HAP-1 (cell line): ENCODE data around the gene PROKR2.

ENCODE experiments used
- DNase-seq, 2 experiments: peaks; one replicate each; pipeline ENCODE4 v3.0.0-alpha.2; 2016 to 2020; ENCODE audit warnings: low spot score in 2 of 2
- H3K27me3 ChIP-seq: fragments of 250-450 bp; sonication (Bioruptor Pico); 2 replicates; pipeline ENCODE4 v1.5.1; 2020; ENCODE audit warnings: low read depth, mild to moderate bottlenecking, moderate library complexity
- H3K36me3 ChIP-seq: fragments of 250-450 bp; sonication (Bioruptor Pico); replicated peaks from 2 replicates; pipeline ENCODE4 v1.5.1; 2020; ENCODE audit warnings: mild to moderate bottlenecking
- H3K4me1 ChIP-seq: fragments of 250-450 bp; sonication (Bioruptor Pico); 2 replicates; pipeline ENCODE4 v1.5.1; 2020; ENCODE audit warnings: mild to moderate bottlenecking
- H3K4me3 ChIP-seq: fragments of 250-450 bp; sonication (Bioruptor Pico); 2 replicates; pipeline ENCODE4 v1.5.1; 2020; ENCODE audit warnings: mild to moderate bottlenecking, moderate library complexity
- H3K9me3 ChIP-seq: fragments of 250-450 bp; sonication (Bioruptor Pico); 2 replicates; pipeline ENCODE4 v1.5.1; 2020; ENCODE audit warnings: mild to moderate bottlenecking, moderate library complexity
- in situ Hi-C: fragments of 300-500 bp; cut with MboI; formaldehyde crosslinking; loops from 3 replicates; pipeline ENCODE4 v1.14.3; 2020; ENCODE audit warnings: low sequenced_read_pairs, inconsistent platforms, mixed read lengths

The PROKR2 gene

DNA sequence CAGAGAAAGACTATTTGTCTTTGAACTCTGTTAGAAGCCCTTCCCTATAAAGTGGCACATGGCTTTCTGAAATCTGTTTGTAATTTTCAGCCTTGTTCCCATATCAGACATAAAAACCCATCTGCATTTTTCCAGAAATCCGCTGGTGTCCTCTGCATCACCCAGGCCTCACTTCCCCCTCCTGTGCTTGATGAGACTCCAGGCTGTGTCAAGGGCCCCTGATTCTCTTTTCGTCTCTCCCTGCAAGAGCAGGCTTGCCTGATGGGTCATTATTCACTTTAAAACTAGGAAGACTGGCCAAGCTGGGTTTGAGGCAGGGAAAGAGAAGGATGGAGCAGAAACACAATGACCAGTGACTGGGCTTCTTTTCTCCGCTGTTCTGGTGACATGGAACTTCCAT, 10.6 kb upstream of the PROKR2 start:
- no peak overlapping the region for H3K4me3 ChIP-seq
- in situ Hi-C loops: no loop called here

DNA sequence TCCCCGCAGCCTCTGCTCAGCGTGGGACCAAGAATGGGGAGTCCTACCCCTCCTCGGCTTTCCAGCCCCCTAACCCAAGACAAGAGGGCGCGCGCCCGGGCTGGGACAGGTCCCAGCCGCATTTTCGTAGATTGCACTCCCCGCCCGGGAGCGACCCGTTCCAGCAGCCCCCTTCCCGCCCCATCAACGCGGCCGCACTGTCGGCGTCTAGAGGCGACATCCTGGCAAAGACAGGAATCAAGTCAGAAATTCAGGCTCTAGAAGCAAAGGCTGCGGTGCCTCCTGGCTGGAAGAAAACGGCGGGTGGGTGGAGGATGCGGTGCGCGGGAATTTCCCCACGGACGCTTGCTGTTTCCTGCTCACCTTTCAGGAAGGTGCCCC, 957 bp downstream of the PROKR2 start:
- peaks cover 7% of the 10 kb centered on the region; the same call in 1 of the 2 replicates for H3K27me3 ChIP-seq
- no peaks in the 10 kb centered on the region for H3K36me3 ChIP-seq
- in situ Hi-C loops: no loop called here
- no peak for DNase-seq
- H3K4me3 ChIP-seq: no peak overlapping the region
- H3K4me1 ChIP-seq: no peaks in the 10 kb centered on the region
- no peaks in the 10 kb centered on the region for H3K9me3 ChIP-seq

More for the DNA sequence above, 10.6 kb upstream of the PROKR2 start:
- Histone ChIP-seq H3K27me3 (no peaks in the 10 kb centered on the region), H3K4me1 (no peaks in the 10 kb centered on the region), H3K9me3 (no peaks in the 10 kb centered on the region), H3K36me3 (no peaks in the 10 kb centered on the region)
- no peak for DNase-seq

DNA sequence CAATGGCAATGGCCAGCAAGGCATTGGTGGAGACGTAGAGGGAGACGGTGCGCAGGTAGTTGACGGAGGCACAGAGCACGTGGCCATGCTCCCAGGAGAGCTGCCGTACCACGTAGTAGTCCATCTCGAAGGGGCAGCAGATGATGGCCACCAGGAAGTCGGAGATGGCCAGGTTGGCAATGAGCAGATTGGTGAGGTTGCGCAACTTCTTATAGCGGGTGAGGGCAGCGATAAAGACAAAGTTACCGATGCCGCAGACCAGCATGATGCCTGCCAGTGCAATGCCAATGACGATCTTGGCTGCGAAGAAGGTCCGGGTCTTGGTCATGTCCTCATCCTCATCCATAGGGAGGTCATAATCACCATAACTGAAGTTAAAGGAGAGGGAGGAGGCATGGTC, 2.8 kb downstream of the PROKR2 start:
- peaks cover 7% of the 10 kb centered on the region; the same call in 1 of the 2 replicates for H3K27me3 ChIP-seq
- H3K4me3 ChIP-seq: no peak overlapping the region
- H3K36me3 ChIP-seq: no peaks in the 10 kb centered on the region
- DNase-seq: no peak
- H3K4me1 ChIP-seq: no peaks in the 10 kb centered on the region
- in situ Hi-C loops: no loop called here
- H3K9me3 ChIP-seq: no peaks in the 10 kb centered on the region

DNA sequence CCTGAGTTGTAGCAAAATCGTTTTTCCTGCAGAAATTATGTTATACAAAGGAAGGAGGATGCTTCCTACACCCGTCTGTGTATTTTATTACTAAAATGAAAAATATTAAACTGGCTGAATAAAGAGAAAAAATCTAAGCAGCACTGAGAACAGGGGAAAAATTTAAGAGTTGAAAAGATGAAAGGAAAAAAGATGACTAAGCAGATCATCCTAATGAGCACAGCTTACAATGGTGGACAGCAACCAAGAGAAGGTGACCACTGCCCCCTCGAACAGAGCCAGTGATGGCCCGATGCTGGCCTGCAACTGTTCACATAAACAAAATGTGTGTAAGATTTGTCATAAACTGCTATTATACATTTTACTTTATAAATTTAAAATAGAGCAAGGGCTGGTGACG, 4.2 kb downstream of the PROKR2 start:
- H3K36me3 ChIP-seq: no peaks in the 10 kb centered on the region
- H3K27me3 ChIP-seq: peaks cover 7% of the 10 kb centered on the region; the same call in 1 of the 2 replicates
- H3K4me1 ChIP-seq: no peaks in the 10 kb centered on the region
- in situ Hi-C loops: no loop called here
- H3K9me3 ChIP-seq: no peaks in the 10 kb centered on the region
- no peak for DNase-seq
- no peak overlapping the region for H3K4me3 ChIP-seq

DNA sequence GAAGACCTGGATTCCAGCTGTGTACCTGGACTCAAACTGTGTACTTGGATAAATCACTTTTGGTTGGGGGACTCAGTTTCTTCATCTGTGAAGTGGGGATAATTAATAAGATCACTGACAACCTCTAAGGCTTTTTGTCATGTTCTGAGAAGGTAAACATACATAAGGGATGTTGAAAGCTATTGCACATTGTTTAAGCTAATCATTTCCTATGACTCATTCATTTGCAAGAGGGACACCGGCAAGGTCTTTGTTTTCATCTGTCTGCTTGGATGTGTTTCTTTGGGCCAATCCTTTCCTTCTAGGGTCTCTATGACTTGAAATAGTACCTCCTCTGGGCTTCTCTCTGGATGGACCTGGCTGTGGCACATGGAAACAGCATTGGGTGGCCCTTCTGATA, 6.8 kb downstream of the PROKR2 start:
- no peak for DNase-seq
- in situ Hi-C loops: no loop called here
- Histone ChIP-seq H3K27me3 (no peaks in the 10 kb centered on the region), H3K4me3 (no peak overlapping the region), H3K4me1 (no peaks in the 10 kb centered on the region), H3K9me3 (no peaks in the 10 kb centered on the region), H3K36me3 (no peaks in the 10 kb centered on the region)

DNA sequence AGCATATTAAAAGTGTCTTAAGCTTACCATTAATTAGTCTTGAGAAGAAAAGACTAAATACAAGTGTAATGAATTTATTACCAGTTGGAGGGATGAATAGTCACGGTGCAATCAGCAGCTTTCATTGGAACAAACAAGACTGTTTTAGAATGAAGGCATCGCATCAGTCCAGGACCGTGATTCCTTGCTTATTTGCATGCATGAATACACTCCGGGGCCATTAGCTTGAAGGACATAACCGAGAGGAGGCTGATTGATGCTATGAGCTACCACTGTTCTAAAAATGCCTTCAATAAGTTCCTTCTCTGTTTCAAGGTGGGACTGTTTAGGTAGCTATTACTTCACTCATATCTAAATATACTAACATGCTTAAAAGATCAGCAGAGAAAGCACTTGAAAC, 17.9 kb downstream of the PROKR2 start:
- DNase-seq: no peak
- in situ Hi-C loops: no loop called here
- no peaks in the 10 kb centered on the region for H3K4me1 ChIP-seq
- H3K9me3 ChIP-seq: no peaks in the 10 kb centered on the region
- no peaks in the 10 kb centered on the region for H3K27me3 ChIP-seq
- no peak overlapping the region for H3K4me3 ChIP-seq
- no peaks in the 10 kb centered on the region for H3K36me3 ChIP-seq

DNA sequence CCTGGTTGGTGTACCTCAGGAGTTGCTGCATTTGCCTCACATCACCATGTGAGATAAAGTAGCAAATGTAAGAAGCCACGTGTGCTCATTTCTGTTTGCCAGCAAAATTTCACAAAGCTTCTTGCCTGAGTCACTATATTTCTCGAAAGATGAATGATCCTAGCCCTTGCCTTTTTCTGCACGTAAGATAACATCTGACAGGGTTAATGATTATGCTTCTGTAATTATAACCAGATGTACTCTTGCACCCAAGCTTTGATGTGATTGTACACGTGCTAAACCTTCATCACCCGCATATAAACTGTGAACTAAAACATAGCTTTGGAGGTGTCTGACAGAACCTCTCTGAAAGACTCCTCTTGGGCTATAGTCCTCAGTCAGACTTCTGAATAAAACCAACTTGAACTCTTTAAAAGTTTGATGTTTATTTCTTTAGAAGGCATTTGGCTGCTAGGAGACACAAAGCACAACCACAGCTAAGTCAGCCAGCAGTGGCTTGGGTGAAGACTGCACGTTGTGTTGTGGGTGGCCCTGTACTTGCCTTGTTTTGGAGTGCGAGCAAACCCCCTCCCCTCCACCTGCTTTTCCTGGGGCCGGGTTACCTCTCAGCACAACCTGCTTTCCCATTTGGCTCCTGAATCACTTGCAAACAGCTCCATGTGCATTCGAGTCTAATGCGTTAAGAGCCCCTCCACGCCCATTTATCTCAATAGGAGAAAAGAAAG, 19.3 kb downstream of the PROKR2 start:
- Histone ChIP-seq H3K27me3 (no peaks in the 10 kb centered on the region), H3K9me3 (no peaks in the 10 kb centered on the region), H3K4me3 (no peak overlapping the region), H3K4me1 (no peaks in the 10 kb centered on the region), H3K36me3 (no peaks in the 10 kb centered on the region)
- in situ Hi-C loops: no loop called here
- DNase-seq: no peak

DNA sequence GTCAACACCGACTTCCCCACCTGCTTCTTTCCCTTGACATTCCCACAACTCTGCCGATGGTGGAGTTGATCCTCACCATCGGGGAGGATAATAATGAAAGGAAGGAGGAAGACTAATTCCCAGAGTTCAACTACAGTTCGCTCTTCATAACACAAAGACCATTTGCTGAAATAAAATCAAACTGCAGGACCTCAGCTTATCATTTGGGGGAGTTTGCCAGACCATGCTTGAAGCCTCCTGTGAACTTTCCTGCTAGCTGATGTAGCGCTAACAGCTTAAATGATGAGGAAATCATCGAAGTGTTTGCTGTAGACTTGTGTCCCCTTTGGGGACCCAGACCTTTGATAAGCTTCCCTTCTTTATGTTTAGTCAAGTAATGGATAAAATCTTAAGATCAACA, 26.2 kb downstream of the PROKR2 start:
- Histone ChIP-seq H3K4me1 (no peaks in the 10 kb centered on the region), H3K36me3 (no peaks in the 10 kb centered on the region), H3K9me3 (no peaks in the 10 kb centered on the region), H3K27me3 (no peaks in the 10 kb centered on the region), H3K4me3 (no peak overlapping the region)
- DNase-seq: no peak
- in situ Hi-C loops: no loop called here

DNA sequence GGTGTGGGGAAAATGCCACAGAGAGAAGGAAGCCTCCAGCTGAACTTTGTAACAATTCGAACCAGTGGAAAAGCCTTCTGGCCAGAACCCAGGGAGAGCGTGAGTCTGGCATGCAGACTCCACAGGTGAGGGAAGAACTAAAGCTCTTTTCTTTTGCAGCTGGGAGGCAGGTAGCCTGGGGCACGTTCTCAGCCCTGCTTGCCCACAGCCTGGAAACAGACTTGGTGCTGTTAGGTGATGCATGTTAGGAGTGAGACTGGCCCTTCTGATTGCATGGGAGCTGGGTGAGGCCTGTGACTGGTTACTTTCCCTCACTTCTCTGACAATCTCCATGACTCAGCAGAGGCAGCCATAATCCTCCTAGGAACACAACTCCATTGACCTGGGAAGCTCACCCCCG, 34.2 kb downstream of the PROKR2 start:
- no peaks in the 10 kb centered on the region for H3K36me3 ChIP-seq
- H3K4me3 ChIP-seq: no peak overlapping the region
- H3K9me3 ChIP-seq: no peaks in the 10 kb centered on the region
- H3K4me1 ChIP-seq: no peaks in the 10 kb centered on the region
- in situ Hi-C loops: no loop called here
- H3K27me3 ChIP-seq: no peaks in the 10 kb centered on the region
- DNase-seq: no peak

DNA sequence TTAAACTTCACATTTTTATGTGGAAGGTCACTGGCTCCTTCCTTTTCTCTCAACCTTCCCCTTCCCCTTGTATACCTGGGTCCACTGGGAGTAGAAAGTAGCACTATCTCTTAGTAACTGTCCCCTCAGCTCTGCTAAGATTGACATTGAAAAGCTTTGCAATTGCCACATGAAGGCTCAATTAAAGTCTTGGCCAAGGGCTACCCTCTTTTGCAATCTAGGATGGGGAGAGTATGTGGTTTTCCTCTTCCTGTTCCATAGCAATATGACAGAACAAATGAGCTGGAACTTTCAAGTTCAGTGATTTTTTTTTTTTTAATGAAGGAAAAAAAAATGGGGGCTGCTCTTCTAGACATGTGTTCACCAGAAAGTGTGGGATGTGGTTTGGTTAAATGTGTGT, 37.1 kb downstream of the PROKR2 start:
- no peak for DNase-seq
- Histone ChIP-seq H3K4me3 (no peak overlapping the region), H3K9me3 (no peaks in the 10 kb centered on the region), H3K4me1 (no peaks in the 10 kb centered on the region), H3K27me3 (no peaks in the 10 kb centered on the region), H3K36me3 (no peaks in the 10 kb centered on the region)
- in situ Hi-C loops: no loop called here

DNA sequence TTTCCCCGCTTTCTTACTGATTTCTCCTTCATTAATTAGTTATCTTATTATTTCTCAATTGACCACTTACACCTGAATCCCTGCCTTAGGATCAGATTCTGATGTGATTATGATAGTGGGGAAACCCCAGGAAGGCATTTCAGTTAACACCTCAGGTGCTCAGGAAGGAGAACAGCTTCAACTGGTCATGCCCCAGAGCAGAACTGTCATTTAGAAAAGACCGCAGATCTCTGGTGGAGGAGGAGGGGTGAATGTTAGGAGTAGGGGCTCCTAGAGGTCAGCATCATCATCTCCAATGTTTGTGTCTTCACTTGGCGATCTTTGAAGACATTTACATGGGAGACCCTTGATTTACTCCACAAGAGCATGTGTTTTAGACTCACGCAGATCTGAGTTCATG, 44.5 kb downstream of the PROKR2 start:
- no peaks in the 10 kb centered on the region for H3K36me3 ChIP-seq
- no peak for DNase-seq
- H3K4me3 ChIP-seq: no peak overlapping the region
- no peaks in the 10 kb centered on the region for H3K9me3 ChIP-seq
- H3K4me1 ChIP-seq: no peaks in the 10 kb centered on the region
- in situ Hi-C loops: no loop called here
- no peaks in the 10 kb centered on the region for H3K27me3 ChIP-seq

DNA sequence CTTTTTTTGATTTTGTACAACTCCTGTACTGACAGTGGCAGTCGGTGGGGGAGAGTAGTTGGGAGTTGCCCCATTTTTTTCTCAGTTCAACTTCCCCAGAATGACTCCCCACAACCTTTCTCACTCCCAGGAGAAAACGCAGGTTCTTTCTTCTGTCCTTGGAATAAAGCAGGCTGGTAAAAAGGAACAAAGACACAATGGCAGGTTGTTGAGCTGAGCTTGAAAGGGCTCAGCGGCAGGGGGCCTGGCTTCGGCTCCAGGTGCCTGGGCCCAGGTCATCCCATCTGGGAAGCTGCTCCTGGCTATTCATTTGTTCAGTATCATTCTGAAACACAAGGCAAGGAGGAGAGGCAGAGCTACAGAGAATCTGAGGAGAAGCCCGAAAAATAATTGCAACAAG, 46.2 kb downstream of the PROKR2 start:
- no peaks in the 10 kb centered on the region for H3K9me3 ChIP-seq
- H3K4me3 ChIP-seq: no peak overlapping the region
- no peaks in the 10 kb centered on the region for H3K4me1 ChIP-seq
- H3K36me3 ChIP-seq: no peaks in the 10 kb centered on the region
- H3K27me3 ChIP-seq: no peaks in the 10 kb centered on the region
- in situ Hi-C loops: no loop called here
- no peak for DNase-seq

DNA sequence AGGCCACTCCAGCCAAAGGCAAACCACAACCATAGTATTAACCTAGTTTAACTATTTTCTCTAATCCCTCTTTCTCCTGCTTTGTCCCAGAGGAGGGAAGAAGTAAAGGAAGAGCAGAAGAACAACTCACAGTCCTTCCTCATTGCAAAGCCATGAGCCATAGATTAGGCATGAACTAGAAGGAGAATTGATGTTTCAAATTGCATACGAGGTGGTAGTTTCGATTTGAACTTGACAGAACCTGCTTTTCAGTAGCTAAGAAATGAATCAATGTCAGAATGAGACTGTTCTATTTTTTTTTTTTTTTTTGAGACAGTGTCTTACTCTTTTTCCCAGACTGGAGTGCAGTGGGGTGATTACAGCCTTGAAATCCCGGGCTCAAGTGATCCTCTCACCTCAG, 48.3 kb downstream of the PROKR2 start:
- Histone ChIP-seq H3K9me3 (no peaks in the 10 kb centered on the region), H3K27me3 (no peaks in the 10 kb centered on the region), H3K4me3 (no peak overlapping the region), H3K36me3 (no peaks in the 10 kb centered on the region), H3K4me1 (no peaks in the 10 kb centered on the region)
- in situ Hi-C loops: no loop called here
- no peak for DNase-seq

DNA sequence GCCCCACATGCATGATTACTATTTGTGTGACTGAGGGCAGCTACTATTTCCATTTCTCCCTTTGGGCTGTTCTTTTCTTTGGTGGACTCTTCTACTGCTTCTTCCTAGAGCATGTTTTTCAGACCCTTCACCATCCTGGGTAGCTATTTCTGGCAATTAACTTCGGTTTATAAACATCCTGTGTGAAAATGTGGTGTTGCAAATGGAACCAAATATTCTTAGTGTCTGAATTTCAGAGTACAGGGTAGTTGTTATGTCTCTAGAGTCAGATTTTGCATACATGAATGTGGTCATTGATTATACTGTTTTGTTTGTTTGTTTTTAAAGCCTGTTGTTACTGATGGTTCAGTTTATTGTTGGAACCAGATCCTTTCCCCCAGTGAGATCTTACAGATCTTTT, 49.7 kb downstream of the PROKR2 start:
- Histone ChIP-seq H3K4me1 (no peaks in the 10 kb centered on the region), H3K27me3 (no peaks in the 10 kb centered on the region), H3K36me3 (no peaks in the 10 kb centered on the region), H3K9me3 (no peaks in the 10 kb centered on the region), H3K4me3 (no peak overlapping the region)
- no peak for DNase-seq
- in situ Hi-C loops: no loop called here
